ENCODE results near the gene RHO. TPM values are rescaled to one million over a fixed set of nuclear protein-coding genes. Genes with fewer than 3 reads are reported as not detected.

RHO gene
- total RNA-seq, 1 experiment from 2014 or later = not detected

DNA sequence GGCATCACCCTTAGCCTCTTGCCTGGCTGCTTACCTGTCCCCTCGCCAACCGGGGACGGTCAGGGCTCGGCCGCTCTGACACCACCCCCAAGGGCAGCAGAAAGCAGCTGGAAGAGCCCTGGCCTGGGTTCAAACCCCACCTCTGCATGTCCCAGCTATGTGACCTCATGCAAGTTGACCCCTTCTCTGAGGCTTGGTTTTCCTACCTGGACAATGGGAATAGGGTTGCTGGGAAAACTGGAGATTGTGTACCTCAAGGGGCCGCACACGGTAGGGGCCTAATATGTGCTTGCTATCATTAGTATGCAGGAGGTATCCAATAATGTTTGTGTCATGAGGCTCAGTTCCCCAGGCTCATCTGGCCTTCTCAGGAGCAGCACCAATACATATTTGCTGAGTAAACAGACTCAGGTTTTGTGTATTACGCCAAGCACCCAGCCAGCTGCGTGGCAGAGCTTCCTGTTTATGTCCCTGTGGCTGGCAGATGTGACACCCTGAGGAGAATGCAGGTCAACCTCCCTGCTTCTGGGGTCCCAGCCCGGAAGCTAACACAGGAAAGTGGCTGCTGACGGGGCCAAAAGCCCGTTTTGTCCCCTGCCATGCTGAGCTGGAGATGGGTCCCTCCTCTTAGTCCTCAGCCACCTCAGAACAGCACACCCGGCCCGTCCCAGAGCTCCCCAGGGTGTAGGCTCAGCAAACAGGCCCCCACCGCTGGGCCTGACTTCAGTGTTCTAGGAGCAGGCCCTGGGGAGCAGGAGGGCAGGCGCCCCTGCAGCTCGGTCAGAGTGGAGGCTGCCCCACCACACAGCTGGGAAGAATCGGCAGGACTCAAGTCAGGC, 48.3 kb downstream of the RHO start:
- Mint-ChIP-seq H3K27ac (ENCODE audit: unreplicated experiment) (no peak overlapping the region), H3K27me3 (ENCODE audit: insufficient read depth, unreplicated experiment) (no peaks in the 10 kb centered on the region), H3K4me3 (ENCODE audit: unreplicated experiment) (no peak overlapping the region), H3K36me3 (ENCODE audit: insufficient read depth, unreplicated experiment) (no peaks in the 10 kb centered on the region), H3K9me3 (ENCODE audit: unreplicated experiment) (no peaks in the 10 kb centered on the region), H3K4me1 (ENCODE audit: low read depth, unreplicated experiment) (no peaks in the 10 kb centered on the region)
- TF ChIP-seq, protein P1, sequence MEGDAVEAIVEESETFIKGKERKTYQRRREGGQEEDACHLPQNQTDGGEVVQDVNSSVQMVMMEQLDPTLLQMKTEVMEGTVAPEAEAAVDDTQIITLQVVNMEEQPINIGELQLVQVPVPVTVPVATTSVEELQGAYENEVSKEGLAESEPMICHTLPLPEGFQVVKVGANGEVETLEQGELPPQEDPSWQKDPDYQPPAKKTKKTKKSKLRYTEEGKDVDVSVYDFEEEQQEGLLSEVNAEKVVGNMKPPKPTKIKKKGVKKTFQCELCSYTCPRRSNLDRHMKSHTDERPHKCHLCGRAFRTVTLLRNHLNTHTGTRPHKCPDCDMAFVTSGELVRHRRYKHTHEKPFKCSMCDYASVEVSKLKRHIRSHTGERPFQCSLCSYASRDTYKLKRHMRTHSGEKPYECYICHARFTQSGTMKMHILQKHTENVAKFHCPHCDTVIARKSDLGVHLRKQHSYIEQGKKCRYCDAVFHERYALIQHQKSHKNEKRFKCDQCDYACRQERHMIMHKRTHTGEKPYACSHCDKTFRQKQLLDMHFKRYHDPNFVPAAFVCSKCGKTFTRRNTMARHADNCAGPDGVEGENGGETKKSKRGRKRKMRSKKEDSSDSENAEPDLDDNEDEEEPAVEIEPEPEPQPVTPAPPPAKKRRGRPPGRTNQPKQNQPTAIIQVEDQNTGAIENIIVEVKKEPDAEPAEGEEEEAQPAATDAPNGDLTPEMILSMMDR (IDR thresholded peaks at IDR 0.05; ENCODE audit: insufficient read depth in 1 of 2, low read depth in 1 of 2, low read length in 1 of 2, severe bottlenecking in 1 of 2, unreplicated experiment in 1 of 2) = no peak
- intact Hi-C loops (cut with micrococcal nuclease; ENCODE audit: unreplicated experiment) = no loop called here
- no peaks in the 10 kb centered on the region for H3K27me3 ChIP-seq (replicated peaks; ENCODE audit: control insufficient read depth, insufficient read depth, low read length)
- H3K4me1 ChIP-seq = no peaks in the 10 kb centered on the region
- no peaks in the 10 kb centered on the region for H3K36me3 ChIP-seq (ENCODE audit: control insufficient read depth, insufficient read depth, low read length)
- ChIA-PET POLR2A (no interaction called here), CTCF (interaction anchor here (1.1 kb wide), 1 partner anchor 193 kb away, joined by 4 read pairs; no protein-coding TSS in a partner anchor)
- DNase-seq = no peak
- no peaks in the 10 kb centered on the region for H3K9me3 ChIP-seq
- H3K4me3 ChIP-seq (ENCODE audit: low read depth, low read length) = no peak overlapping the region
- BruUV-seq (replicated peaks) = no TSS peak

DNA sequence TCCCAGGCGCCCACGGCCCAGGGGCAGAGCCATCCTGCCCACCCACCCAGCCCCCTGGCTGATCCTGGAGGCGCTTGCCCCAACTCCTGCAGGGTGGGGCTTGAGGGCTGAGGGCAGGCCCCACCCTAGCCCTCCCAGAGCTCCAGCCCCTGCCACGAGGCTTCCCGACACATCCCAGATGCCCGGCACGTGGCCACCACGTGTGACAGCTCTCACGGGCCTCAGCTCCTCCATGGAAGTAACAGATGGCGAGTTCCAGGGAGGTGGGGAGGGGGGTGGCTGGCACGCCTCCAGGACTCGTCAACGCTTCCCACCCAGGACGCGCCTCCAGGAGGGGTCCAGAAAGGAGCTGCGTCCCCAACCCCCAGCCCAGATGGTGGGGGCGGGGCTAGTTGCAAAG, 48.9 kb downstream of the RHO start:
- ChIA-PET POLR2A (no interaction called here), CTCF (interaction anchor here (1.1 kb wide), 1 partner anchor 194 kb away, joined by 4 read pairs; no protein-coding TSS in a partner anchor)
- Histone ChIP-seq H3K4me1 (no peaks in the 10 kb centered on the region), H3K9me3 (no peaks in the 10 kb centered on the region), H3K36me3 (ENCODE audit: control insufficient read depth, insufficient read depth, low read length) (no peaks in the 10 kb centered on the region), H3K27me3 (replicated peaks; ENCODE audit: control insufficient read depth, insufficient read depth, low read length) (no peaks in the 10 kb centered on the region), H3K4me3 (ENCODE audit: low read depth, low read length) (no peak overlapping the region)
- no peak for DNase-seq
- Mint-ChIP-seq H3K9me3 (ENCODE audit: unreplicated experiment) (no peaks in the 10 kb centered on the region), H3K4me3 (ENCODE audit: unreplicated experiment) (no peak overlapping the region), H3K4me1 (ENCODE audit: low read depth, unreplicated experiment) (no peaks in the 10 kb centered on the region), H3K36me3 (ENCODE audit: insufficient read depth, unreplicated experiment) (no peaks in the 10 kb centered on the region), H3K27me3 (ENCODE audit: insufficient read depth, unreplicated experiment) (no peaks in the 10 kb centered on the region), H3K27ac (ENCODE audit: unreplicated experiment) (no peak overlapping the region)
- TF ChIP-seq, protein P1 (IDR thresholded peaks at IDR 0.05; ENCODE audit: insufficient read depth in 1 of 2, low read depth in 1 of 2, low read length in 1 of 2, severe bottlenecking in 1 of 2, unreplicated experiment in 1 of 2) = no peak
- intact Hi-C loops (cut with micrococcal nuclease; ENCODE audit: unreplicated experiment) = no loop called here
- BruUV-seq (replicated peaks) = no TSS peak

DNA sequence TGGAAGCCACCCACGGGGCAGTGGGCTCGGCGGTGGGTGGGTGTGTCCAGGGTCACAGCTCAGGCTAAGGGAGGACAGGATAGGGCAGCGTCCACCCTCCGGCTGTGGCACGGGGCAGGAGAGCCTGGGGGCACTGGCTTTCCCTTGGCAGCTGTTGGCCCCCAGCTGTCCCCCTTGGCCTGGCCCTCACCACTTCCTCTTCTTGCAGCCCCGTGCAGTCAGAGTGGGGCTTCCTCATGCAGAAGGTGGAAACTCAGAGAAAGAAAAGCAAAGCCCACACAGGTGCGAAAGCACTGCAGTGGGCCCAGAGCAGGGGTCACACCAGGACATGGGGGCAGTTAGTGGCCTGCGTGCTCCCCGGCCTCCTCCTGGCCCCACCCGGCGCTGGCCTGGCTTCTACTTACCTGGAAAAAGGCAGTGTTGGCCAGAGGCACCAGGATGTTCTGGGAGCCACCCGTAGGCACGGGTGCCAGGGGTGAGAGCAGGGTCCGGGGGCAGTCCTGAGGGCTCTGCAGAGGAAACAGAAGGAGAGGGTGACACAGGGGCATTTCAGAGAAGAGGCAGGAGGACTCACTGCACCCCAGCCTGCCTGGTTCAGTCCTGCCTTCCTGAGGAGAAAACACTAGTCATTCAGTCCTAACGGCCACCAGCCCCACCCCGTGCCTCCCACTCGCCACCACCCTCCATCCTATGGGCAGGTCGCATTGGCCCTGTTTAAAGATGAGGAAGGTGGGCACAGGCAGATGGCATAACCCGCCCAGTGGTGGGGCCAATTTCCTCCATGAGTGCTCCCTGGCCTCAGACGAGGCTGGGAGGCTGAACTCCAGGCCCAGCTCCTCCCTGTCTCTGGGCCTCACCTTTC, 49.7 kb downstream of the RHO start:
- Mint-ChIP-seq H3K36me3 (ENCODE audit: insufficient read depth, unreplicated experiment) (no peaks in the 10 kb centered on the region), H3K27me3 (ENCODE audit: insufficient read depth, unreplicated experiment) (no peaks in the 10 kb centered on the region), H3K4me3 (ENCODE audit: unreplicated experiment) (no peak overlapping the region), H3K9me3 (ENCODE audit: unreplicated experiment) (no peaks in the 10 kb centered on the region), H3K27ac (ENCODE audit: unreplicated experiment) (no peak overlapping the region), H3K4me1 (ENCODE audit: low read depth, unreplicated experiment) (no peaks in the 10 kb centered on the region)
- Histone ChIP-seq H3K9me3 (no peaks in the 10 kb centered on the region), H3K4me3 (ENCODE audit: low read depth, low read length) (no peak overlapping the region), H3K27me3 (replicated peaks; ENCODE audit: control insufficient read depth, insufficient read depth, low read length) (no peaks in the 10 kb centered on the region), H3K36me3 (ENCODE audit: control insufficient read depth, insufficient read depth, low read length) (no peaks in the 10 kb centered on the region), H3K4me1 (no peaks in the 10 kb centered on the region)
- CTCF ChIA-PET = no interaction called here
- TF ChIP-seq, protein P1 (IDR thresholded peaks at IDR 0.05; ENCODE audit: insufficient read depth in 1 of 2, low read depth in 1 of 2, low read length in 1 of 2, severe bottlenecking in 1 of 2, unreplicated experiment in 1 of 2) = no peak
- DNase-seq = no peak
- intact Hi-C loops (cut with micrococcal nuclease; ENCODE audit: unreplicated experiment) = no loop called here
- BruUV-seq (replicated peaks) = no TSS peak
- POLR2A ChIA-PET = no interaction called here

Data from Caco-2 (cell line).